RWPE1 (cell line): ENCODE results near the gene MACF1.

Experiments used
- CTCF ChIA-PET: fragments of 350-600 bp; sonication (Branson Sonifier 250); formaldehyde crosslinking; extraction: SDS; loops from one replicate; lab custom pipeline; 2021; lab: Yijun Ruan, JAX
- POLR2A ChIA-PET: fragments of 400-600 bp; formaldehyde crosslinking; extraction: SDS; loops from one replicate; lab custom pipeline; 2020; ENCODE audit warnings: antibody characterized with exemption; ENCODE audit not compliant: low non-redundant PET; lab: Yijun Ruan, JAX
- DNase-seq: peaks from one replicate; pipeline ENCODE4 v3.0.0; 2012; ENCODE audit warnings: low spot score
- H3K27ac ChIP-seq: fragments of 450-650 bp; 2 replicates; pipeline ENCODE4 v1.5.1; 2017
- TF ChIP-seq, protein P1 (sequence below): fragments of 450-650 bp; conservative IDR thresholded peaks from 2 replicates; pipeline ENCODE4 v1.5.1; 2017; ENCODE audit warnings: low read depth, mild to moderate bottlenecking

Gene MACF1

DNA sequence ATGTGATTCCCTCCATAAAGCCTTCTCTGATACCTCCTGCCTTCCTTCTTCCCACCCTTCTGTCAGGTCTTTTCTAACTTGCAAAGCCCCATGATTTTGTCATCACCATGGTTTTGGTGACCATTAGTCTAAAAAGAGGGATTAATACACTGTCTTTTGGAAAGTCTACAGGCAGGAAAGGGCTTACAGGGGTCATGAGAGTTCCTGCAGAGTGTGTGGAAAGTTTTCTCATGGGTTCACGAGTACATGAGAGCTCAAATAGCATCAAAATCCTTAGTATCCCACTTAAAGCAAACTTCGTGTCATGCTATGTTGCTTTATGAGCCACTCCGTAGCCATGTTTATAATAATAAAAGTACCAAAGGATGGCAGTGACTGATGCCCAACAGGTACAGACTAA, 200.4 kb downstream of the MACF1 start:
- H3K27ac ChIP-seq, result no peak overlapping the region
- POLR2A ChIA-PET, result no interaction called here
- DNase-seq, result no peak
- TF ChIP-seq, protein P1, sequence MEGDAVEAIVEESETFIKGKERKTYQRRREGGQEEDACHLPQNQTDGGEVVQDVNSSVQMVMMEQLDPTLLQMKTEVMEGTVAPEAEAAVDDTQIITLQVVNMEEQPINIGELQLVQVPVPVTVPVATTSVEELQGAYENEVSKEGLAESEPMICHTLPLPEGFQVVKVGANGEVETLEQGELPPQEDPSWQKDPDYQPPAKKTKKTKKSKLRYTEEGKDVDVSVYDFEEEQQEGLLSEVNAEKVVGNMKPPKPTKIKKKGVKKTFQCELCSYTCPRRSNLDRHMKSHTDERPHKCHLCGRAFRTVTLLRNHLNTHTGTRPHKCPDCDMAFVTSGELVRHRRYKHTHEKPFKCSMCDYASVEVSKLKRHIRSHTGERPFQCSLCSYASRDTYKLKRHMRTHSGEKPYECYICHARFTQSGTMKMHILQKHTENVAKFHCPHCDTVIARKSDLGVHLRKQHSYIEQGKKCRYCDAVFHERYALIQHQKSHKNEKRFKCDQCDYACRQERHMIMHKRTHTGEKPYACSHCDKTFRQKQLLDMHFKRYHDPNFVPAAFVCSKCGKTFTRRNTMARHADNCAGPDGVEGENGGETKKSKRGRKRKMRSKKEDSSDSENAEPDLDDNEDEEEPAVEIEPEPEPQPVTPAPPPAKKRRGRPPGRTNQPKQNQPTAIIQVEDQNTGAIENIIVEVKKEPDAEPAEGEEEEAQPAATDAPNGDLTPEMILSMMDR, result no peak
- CTCF ChIA-PET, result no interaction called here

DNA sequence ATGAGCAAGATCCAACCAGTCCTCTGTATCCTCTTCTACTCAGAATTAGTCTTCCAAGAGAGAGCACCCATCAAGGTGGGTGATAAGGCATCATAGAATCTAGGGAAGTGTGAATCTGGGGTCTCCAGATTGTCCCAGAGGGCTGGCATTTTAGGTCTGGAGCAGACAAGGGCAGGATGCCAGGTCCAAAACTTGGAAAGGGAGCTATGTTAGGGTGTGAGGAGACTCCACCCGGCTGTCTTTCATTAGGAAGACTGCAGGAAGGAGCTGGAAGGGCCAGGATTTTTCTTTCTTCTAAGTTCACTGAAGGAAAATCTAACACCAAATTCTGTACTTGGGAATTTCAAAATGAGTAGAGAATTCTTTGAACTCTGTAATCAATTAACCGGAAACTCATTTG, 200.9 kb downstream of the MACF1 start:
- POLR2A ChIA-PET, result no interaction called here
- DNase-seq, result no peak
- TF ChIP-seq, protein P1, result no peak
- CTCF ChIA-PET, result interaction anchor here (0.7 kb wide), 1 partner anchor 134 kb away, joined by 3 read pairs; no protein-coding TSS in a partner anchor
- H3K27ac ChIP-seq, result peak overlapping the region; percentile 42; the same call in 1 of the 2 replicates

DNA sequence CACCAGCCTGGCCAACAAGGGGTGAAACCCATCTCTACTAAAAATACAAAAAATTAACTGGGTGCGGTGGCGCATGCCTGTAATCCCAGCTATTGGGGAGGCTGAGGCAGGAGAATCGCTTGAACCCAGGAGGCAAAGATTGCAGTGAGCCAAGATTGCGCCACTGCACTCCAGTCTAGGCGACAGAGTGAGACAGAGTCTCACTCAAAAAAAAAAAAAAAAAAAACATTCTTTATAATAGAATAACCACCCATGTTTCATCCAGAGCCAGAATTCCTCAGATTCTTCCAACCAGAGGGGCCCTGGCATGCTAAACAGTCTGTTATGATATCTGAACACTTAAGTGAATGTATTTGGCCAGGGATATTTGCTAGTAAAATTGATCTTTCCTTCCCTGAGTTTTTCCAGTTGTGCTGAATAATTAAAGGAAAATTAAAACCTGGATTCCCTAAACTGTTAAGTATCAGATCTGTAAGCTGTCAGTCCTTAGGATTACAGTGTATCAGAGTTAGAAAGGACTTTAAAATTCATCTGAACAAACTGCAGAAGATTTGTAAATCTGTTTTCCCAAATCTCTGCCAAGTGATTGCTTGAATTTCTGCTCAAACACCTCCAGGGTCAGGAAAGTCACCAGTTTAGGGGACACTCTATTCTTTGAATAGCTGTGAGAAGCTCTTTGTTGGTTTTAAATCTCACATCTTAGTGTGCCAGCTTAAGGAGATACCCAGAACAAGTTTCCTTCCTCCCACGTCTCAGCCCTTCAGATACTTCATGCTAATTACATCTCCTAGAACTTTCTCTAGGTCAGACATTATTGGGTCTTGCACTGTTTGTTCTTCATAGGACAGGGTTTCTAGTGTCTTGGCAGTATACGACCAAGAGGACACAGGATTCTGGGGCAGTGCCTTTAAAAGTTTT, 202.3 kb downstream of the MACF1 start:
- TF ChIP-seq, protein P1, result no peak
- peak overlapping the region; percentile 54 for H3K27ac ChIP-seq
- POLR2A ChIA-PET, result no interaction called here
- CTCF ChIA-PET, result interaction anchor here (1.2 kb wide), 1 partner anchor 34 kb away, joined by 4 read pairs; no protein-coding TSS in a partner anchor
- no peak for DNase-seq

DNA sequence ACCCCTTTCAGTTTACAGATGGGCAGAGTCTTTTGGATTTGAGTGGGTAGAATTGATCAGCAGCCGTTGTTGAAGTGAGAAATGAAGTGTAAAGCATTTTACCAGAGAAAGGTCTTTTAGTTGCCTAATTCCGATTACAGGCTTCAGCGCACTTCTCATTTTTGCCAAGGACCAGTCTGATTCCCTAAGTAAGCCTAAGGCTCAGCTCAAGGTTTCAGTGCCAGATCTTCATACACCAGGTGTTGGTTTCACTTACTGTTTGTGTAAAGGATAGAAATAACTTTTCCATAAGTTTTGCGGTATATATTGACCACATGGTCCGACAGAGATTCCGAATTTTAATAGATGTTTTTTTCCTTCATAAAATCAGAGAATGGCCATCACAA, 203.0 kb downstream of the MACF1 start:
- ChIA-PET POLR2A (no interaction called here), CTCF (interaction anchor here (1.2 kb wide), 1 partner anchor 33 kb away, joined by 4 read pairs; no protein-coding TSS in a partner anchor)
- TF ChIP-seq, protein P1, result no peak
- no peak for DNase-seq
- peak overlapping the region; percentile 90 for H3K27ac ChIP-seq

DNA sequence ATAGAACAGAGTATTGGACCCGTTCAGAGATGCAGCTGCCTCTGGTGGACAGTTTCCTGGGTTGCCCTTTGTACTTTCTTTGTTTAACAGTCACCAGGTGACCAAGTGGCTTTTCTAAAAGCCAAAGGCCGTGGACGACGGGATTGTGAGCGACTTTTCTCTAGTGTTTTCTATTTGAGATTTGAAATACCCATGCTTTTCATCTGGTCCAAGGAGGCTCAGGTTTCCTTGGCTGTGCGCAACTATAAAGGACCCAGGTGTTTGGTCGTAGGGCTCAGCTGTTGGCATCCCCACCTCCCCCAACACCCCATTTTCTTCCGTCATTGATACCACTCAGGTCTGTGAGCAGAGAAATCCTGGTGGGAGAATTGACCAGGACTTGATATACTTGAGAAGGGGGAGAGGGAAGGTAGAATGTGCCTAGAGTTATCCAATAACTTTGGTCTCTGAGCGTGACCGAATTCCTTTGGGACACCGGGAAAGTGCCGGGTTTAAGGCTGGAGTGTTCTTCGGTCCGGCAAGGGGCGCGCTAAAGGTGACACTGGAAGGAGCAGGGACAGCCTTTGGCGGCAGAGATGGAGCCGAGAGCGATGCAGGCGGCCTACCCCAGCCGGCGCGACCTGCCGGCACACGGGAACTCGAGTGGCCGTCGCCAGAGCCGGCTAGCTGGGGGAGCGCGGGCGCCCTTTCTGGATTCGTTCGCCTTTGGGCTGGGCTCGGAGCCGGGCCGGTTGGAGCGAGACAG, 203.6 kb downstream of the MACF1 start:
- POLR2A ChIA-PET, result no interaction called here
- no peak for DNase-seq
- CTCF ChIA-PET, result interaction anchor here (1.2 kb wide), 1 partner anchor 33 kb away, joined by 4 read pairs; no protein-coding TSS in a partner anchor
- H3K27ac ChIP-seq, result peak overlapping the region; percentile 90
- TF ChIP-seq, protein P1, result no peak

DNA sequence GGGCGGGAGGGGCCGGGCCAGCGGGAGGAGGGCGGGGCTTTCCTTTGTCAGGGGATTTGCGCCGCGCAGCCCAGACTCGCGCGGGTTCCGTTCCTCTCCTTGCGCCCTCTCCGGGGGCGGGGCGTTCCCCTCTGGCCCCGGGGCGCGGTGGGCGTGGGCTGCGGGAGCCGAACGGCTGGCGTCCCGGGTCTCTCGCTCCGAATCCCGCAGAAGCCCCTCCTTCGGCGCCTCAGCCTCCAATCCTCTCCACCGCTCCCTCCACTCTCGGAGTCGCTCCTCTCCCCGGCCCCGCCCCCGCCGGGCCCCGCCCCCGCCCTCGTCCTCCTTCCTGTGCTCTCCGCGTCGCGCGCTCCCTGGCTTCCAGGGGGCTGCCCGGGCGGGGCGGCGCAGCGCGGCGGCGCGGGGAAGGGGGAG, 204.2 kb downstream of the MACF1 start:
- ChIA-PET CTCF (no interaction called here), POLR2A (no interaction called here)
- peak; percentile 95 for DNase-seq
- peak overlapping the region; percentile 90 for H3K27ac ChIP-seq
- TF ChIP-seq, protein P1, result no peak
